GM12892 (cell line): ENCODE results near the gene ITFG2.
"Not testable (repeated sequence)": the region's sequence is repeated elsewhere in the genome, so short reads cannot be mapped to it uniquely, and the experiment has no call there.

Source experiments
- POLR2A ChIP-seq: IDR thresholded peaks from 2 replicates; pipeline ENCODE4 v1.6.1; 2011; ENCODE audit warnings: low read depth, low read length, control low read depth
- POLR2AphosphoS5 ChIP-seq: IDR thresholded peaks from 2 replicates; pipeline ENCODE4 v1.6.1; 2011; ENCODE audit warnings: low read depth, low read length, control low read depth
- TAF1 ChIP-seq: IDR thresholded peaks from 2 replicates; pipeline ENCODE4 v1.6.1; 2011; ENCODE audit warnings: low read depth, mild to moderate bottlenecking, control low read depth, low read length, borderline replicate concordance

- TF ChIP-seq POLR2AphosphoS5, POLR2A, TAF1: not testable (repeated sequence)
Measured at GRCh38 chr12:2863402-2863801, 50.9 kb downstream of the ITFG2 start.
